DMS153 treated with DMSO at 0.1 percent for 48 hours (cell line): ENCODE data around the gene TXNIP.

Source experiments
- DNase-seq: peaks from one replicate; lab custom pipeline; 2025; ENCODE audit not compliant: unreplicated experiment; lab: John Stamatoyannopoulos, UW

TXNIP gene

GRCh38 chr1:145986551-145986950, 9.8 kb downstream of the TXNIP start:
- no peak for DNase-seq

GRCh38 chr1:145985502-145986439, 10.6 kb downstream of the TXNIP start:
- DNase-seq = peak; percentile 84

DNA sequence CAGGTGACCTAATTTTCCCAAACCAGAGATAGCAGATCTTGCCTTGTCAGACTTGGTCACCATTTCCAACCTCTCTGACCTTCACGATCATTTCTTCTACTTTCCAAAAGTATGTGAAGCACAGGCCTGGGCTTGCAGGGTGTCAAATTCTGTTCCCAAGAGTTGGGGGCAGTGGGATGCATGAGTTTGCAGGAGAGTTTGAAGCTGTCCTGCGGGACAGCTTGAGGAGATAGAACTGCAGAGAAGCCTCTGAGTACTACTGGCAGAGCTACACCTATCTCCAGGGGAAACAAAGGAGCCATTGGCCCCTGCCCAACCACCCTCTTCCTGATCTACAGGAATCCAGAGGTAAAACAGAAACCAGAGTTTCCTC, 11.3 kb downstream of the TXNIP start:
- DNase-seq = no peak

DNA sequence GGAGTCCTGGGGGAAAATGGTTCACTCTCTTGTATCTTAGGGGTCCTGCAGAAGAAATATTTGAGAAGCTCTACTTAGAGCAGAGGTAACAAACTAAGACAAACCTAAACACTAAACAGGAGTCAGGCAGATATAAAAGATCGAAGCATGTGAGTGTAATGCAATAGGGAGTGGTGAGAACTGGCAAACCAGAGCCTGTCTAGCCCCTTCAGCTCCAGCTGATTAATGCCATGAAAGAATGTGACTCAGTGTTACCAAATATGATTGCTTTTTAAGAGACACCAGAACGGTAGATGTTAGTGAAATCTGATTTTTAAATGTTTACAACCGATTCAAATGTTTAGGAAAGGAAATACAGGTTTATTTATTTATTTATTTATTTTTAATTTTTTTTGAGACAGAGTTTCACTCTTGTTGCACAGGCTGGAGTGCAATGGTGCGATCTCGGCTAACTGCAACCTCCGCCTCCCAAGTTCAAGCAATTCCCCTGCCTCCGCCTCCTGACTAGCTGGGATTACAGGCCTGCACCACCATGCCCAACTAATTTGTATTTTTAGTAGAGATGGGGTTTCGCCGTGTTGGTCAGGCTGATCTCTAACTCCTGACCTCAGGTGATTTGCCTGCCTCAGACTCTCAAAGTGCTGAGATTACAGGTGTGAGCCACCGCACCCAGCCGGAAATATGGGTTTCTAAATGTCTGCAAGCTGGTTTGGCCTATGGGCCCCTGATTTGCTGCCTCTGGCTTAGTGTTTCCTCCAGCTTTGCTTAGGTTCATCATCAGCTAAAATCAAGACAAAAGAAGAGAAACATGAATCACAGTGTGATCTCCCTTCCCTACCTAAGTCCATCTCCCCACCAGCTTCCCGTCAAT, 12.2 kb downstream of the TXNIP start:
- DNase-seq = no peak

DNA sequence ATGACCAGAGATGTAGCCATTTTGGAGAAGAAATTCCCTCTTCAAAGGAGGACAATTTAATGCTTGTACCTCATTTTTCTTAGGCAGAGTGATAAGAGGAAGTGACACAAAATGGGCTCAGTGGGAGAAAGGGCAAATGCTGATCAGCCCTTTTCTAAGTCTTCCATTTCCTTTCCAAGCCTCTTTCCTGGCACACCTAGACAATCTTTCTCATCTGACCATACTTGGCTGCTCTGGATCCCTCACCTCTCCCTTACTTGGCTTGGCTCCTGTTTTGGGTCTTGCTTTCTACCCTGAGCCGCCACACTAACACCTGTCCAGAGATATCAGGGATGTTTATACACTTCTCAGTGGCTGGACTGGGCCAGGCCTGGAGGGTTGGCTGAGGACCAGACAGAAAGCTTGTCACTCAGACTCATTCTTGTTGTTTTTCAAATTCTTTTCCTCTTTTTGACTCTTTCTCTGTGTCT, 13.1 kb downstream of the TXNIP start:
- DNase-seq = no peak

DNA sequence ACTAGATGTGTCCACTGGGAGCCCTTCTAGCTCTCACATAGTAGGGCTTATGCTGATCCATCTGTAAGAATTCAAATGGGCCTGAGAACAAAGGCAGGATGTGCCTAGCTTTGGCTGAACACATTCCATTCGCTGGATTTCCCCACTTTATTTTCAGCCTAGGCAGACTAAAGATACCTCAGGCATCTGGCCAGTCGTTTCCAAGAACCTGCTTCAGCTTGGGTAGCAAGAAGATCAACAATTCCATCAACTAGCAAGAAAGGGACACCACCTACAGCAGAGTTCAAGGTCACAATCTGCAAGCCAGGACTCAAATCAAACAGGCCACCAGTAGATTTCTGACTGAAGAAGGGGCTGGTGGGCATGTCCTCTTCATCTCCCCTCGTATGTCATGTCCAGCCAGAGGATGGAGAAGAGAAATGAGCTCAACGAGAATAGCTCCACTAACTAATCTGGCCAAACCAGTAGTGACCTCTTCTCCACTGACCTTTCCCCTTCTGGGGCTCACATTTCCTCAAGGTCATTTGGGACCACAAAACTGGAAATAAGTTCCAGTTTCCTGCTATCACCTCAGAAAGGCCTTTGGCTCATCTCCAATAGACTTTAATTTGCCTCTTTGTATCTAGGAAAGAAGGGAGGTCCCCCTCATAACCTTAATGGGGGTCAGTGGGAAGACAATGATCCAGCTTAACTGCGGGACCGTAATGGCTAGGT, 14.2 kb downstream of the TXNIP start:
- DNase-seq = no peak

DNA sequence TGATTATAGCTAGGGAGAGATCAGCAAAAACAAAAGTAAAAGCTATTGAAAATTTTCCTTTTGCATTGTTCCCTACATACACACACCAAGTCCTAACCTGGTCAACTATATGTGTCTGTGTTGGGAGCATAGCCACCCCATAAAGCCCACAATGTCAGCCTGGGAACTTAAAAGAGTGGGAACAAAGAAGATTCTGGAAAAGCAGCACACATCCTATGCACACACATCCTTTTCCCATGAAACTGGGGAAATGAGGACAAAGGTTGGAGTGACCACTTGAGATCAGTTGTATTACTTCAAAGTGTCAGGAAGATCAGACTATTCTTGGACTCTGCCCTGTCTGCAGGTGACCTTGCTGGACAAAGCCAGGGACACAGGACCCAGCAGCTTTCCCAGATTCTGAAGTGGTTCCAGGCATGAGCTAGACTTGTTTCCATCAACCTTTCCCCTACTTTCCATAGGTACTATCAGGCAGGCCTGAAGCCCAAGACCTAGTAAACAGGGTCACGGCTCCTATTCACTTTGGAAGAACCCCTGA, 15.9 kb downstream of the TXNIP start:
- no peak for DNase-seq

DNA sequence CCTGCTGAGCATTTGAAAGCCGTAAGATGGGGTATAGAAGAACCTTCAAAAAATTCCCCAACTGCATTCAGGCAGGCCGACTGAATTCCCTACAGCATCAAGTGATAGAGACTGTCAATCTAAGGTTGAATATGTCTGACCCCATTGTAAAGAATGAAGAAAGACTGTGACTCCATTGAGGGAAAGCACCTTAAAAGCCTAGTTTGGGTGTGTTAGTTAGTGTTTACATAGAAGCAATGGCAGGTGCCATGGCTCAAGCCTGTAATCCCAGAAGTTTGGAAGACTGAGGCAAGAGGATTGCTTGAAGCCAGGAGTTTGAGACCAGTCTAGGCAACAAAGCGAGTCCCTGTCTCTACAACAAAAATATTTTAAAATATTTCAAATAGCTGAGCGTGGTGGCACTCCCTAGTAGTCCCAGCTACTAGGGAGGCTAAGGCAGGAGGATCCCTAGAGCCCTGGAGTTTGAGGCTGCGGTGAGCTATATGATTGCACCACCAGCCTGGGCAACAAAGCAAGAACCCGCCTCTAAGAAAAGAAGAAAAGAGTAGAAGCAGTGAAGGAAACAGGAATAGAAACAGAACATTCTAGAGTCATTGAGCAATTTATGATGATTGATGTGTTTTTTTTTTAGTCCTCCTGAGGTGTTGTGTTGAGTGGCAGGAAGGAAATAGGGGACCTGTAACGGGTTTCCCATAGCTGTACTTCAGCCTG, 16.5 kb downstream of the TXNIP start:
- DNase-seq = no peak

- DNase-seq = peak; percentile 99
Measured at GRCh38 chr1:145978854-145979745, 17.3 kb downstream of the TXNIP start.

GRCh38 chr1:145978471-145978853, 17.9 kb downstream of the TXNIP start:
- DNase-seq = no peak

GRCh38 chr1:145977486-145978470, 18.6 kb downstream of the TXNIP start:
- peak; percentile 98 for DNase-seq

- no peak for DNase-seq
Measured at GRCh38 chr1:145977016-145977415, 19.4 kb downstream of the TXNIP start.

DNA sequence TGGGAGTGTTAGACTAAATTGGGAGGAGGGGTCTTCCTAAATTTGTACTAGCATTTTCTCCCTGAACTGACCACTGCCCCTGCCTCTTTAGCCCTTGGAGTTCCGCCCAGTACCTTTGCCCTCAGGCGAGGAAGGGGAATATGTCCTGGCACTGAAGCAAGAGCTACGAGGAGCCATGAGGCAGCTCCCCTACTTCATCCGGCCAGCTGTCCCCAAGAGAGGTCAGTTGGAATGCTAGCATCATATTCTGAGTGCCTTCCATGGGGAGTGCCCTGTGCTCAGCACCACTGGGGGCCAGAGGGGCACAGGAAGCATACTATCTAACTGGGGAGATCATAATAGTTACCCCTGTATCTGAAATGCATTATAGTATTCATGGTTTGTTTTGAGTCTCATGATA, 21.2 kb downstream of the TXNIP start:
- no peak for DNase-seq

DNA sequence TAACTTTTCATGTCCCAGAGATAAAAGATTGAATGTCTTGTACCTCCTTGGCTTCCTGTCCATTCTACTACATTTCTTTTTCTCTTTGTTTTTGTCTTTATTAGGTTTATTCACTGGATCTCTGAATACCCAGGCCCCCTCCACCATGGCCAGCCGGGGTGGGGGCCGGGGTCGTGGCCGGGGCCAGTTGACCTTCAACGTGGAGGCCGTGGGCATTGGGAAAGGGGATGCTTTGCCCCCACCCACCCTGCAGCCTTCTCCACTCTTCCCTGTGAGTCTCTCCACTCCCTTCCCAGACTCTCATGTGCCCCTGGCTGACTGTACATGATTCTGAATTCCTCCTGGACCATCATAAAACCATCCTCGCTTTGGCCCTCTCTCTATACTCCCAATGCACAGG, 21.7 kb downstream of the TXNIP start:
- no peak for DNase-seq

DNA sequence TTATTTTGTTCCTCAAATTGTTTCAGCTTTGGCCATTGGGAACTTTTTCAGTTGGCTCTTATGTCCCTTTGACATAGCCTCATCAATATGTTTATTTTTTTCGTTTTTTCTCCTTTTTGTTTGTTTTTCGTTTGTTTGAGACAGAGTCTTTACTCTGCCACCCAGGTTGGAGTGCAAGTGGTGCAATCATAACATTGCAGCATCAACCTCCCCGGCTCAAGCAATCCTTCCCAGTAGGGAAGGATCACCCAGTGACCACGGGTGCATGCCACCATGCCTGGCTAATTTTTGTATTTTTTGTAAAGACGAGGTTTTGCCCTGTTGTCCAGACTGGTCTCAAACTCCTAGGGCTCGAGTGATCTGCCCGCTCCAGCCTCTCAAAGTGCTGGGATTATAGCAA, 23.8 kb downstream of the TXNIP start:
- no peak for DNase-seq

GRCh38 chr1:145967288-145967687, 29.1 kb downstream of the TXNIP start:
- no peak for DNase-seq

DNA sequence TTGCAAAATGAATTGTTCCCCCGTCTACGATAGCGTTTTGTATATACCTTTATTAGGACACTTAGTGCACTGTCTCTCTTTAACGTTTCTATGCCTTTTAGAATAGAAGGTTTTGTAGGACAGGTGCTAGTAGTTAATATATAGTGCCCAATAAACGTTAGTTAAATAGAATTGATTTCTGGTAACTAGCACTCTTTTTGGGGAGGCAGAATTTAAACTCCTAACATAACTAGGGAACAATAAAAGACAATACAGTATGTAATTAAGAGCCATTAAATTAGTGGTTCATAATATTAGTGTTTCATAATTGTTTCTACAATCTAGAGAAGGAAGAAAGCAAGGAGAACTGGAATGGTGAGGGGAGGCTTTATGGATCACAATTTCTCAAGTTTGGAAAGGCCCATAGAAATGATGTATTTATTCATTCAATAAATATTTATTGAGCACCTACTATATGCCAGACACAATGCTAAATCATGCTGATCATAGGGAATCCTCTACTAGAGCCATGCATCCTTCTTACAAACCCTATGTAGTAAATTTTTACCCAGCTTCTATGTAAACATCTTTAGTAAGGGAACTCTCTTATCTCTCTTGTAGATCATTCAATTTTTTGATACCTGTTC, 31.1 kb downstream of the TXNIP start:
- no peak for DNase-seq
